ENCODE data around the gene PNPLA6. TPM values are rescaled to one million over a fixed set of nuclear protein-coding genes. Genes with fewer than 3 reads are reported as not detected.

PNPLA6 gene
- total RNA-seq, 1 donor, result 106 TPM

DNA sequence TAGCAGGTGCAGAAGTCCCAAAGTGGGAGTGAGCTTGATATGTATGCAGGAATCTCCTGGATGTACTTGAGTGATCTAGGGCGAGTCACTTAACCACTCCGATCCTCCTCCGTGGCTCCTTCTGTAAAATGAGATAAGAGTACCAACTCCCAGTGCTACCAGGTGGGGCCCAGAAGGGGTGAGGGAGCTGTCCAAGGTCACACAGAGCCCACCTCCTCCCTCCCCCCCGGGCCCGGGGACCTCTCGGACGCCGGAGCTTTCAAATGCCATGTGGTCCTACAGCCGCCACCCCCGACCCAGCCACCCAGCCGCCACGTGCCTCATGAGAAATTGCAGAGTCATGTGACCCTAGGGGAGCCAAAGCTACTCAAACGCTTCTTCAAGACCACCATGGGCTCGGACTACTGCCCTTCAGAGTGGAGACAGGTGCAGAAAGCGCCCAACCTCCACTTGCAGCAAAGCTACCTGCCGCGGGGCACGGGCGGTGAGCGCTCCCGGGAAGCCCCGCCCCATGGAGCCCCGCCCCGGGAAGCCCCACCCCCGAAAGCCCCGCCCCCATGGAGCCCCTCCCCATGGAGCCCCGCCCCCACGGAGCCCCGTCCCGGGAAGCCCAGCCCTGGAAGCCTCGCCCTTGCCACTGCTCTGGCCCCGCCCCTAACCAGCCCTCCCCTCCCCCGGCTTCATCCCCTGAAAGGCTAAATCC, 29.7 kb upstream of the PNPLA6 start:
- TF ChIP-seq, protein P1, sequence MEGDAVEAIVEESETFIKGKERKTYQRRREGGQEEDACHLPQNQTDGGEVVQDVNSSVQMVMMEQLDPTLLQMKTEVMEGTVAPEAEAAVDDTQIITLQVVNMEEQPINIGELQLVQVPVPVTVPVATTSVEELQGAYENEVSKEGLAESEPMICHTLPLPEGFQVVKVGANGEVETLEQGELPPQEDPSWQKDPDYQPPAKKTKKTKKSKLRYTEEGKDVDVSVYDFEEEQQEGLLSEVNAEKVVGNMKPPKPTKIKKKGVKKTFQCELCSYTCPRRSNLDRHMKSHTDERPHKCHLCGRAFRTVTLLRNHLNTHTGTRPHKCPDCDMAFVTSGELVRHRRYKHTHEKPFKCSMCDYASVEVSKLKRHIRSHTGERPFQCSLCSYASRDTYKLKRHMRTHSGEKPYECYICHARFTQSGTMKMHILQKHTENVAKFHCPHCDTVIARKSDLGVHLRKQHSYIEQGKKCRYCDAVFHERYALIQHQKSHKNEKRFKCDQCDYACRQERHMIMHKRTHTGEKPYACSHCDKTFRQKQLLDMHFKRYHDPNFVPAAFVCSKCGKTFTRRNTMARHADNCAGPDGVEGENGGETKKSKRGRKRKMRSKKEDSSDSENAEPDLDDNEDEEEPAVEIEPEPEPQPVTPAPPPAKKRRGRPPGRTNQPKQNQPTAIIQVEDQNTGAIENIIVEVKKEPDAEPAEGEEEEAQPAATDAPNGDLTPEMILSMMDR (IDR thresholded peaks at IDR 0.05; ENCODE audit: insufficient read depth, low read depth, low read length), result no peak
- peak overlapping the region; percentile 21 for H3K4me3 ChIP-seq (ENCODE audit: low read depth, low read length)
- DNase-seq (ENCODE audit: low read depth), result no peak

DNA sequence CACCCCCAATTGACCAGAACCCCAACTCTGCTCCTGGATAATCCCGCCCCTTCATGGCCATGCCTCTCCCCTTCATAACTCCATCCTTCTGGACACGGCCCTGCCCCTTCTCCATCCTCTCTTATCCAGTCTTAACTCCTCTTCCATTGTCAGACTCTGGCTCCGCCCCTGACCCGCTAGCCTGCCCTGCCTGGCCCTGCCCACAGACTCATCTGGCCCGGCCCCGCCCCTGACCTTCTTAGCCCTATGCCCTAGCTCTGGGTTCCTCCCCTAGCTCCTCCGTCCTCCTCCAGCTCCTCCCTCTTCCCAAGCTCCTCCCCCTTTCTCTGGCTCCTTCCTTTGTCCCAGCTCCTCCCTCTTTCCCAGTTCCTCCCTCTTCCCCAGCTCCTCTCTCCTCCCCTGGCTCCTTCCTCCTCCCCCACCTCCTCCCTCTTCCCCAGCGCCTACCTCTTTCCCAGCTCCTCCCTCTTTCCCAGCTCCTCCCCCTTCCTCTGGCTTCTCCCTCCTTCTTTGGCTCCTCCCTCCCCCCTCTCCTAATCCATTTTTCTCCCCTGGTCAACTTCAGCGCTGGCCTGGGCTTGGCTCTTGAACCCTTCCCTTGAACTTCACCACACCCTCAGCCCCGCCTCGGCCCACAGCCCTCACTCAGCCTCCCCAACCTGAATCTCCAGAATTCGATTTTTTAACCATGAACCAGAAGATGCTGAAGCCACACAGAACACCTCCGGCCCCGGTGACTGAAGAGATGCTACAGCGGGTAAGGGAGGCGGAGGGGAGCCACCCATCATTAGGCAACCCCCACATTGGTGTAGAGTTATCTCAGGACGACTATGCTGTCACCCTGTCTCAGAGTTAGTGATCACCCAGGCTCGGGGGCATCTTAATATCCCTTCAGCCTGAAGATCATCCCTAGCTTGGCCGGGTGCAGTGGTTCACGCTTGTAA, 28.9 kb upstream of the PNPLA6 start:
- no peak overlapping the region for H3K4me3 ChIP-seq (ENCODE audit: low read depth, low read length)
- DNase-seq (ENCODE audit: low read depth), result peak; percentile 90
- TF ChIP-seq, protein P1 (IDR thresholded peaks at IDR 0.05; ENCODE audit: insufficient read depth, low read depth, low read length), result no peak

DNA sequence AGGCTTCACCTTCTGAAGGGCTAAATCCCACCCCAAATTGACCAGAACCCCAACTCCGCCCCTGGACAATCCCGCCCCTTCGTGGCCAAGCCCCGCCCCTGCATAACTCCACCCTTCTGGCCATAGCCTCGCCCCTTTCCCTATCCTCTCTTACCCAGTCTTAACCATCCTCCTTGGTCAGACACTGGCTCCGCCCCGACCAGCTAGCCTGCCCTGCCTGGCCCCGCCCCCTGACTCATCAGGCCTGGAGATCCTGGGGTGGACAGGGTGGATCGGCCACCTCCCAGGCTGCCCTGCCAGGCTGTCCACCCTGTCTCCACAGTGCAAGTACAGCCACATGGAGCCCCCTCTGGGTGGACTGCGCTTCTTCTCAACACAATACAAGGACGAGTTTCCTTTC, 27.6 kb upstream of the PNPLA6 start:
- no peak overlapping the region for H3K4me3 ChIP-seq (ENCODE audit: low read depth, low read length)
- TF ChIP-seq, protein P1 (IDR thresholded peaks at IDR 0.05; ENCODE audit: insufficient read depth, low read depth, low read length), result no peak
- DNase-seq (ENCODE audit: low read depth), result peak; percentile 85

DNA sequence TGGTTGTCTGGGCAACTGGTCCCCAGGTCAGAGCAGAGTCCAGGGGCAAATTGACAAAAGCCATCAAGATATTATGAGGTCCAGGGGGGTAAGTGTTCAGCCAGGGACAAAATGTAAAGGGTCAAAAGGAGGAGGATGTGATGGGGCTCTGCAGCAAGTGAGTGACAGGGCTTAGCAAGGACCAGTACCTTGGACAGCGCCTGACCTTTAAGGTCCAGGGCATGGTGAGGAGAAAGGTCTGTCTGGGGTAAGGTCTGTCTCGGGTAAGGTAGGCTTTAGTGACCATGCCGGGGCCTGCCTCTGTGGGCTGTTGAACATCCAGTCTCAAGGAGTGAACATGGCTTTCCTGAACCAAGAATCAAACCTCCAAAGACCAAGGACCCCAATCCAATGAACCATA, 25.9 kb upstream of the PNPLA6 start:
- TF ChIP-seq, protein P1 (IDR thresholded peaks at IDR 0.05; ENCODE audit: insufficient read depth, low read depth, low read length), result no peak
- no peak overlapping the region for H3K4me3 ChIP-seq (ENCODE audit: low read depth, low read length)
- DNase-seq (ENCODE audit: low read depth), result no peak

DNA sequence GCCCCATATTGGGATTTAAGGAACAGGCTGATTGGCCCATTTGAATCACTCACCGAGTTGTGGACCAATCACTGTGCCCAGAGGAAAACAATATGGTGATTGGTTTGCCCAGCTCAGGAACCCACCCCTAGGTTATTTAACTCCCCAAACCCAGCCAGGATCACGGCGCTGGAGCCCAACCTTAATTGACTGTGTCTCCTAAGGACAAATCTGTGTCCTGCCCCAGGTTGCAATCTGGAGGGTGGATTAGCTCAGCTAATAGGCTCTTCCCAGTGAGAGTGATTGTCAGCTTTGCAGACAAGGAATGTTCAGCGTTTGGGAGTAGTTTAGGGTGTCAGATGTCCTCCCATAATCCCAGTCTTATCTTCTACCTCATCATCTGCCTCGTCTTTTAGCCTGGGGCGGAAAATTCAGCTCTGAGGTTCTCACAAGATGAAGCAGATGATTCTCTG, 23.1 kb upstream of the PNPLA6 start:
- H3K4me3 ChIP-seq (ENCODE audit: low read depth, low read length), result no peak overlapping the region
- TF ChIP-seq, protein P1 (IDR thresholded peaks at IDR 0.05; ENCODE audit: insufficient read depth, low read depth, low read length), result no peak
- peak; percentile 74 for DNase-seq (ENCODE audit: low read depth)

DNA sequence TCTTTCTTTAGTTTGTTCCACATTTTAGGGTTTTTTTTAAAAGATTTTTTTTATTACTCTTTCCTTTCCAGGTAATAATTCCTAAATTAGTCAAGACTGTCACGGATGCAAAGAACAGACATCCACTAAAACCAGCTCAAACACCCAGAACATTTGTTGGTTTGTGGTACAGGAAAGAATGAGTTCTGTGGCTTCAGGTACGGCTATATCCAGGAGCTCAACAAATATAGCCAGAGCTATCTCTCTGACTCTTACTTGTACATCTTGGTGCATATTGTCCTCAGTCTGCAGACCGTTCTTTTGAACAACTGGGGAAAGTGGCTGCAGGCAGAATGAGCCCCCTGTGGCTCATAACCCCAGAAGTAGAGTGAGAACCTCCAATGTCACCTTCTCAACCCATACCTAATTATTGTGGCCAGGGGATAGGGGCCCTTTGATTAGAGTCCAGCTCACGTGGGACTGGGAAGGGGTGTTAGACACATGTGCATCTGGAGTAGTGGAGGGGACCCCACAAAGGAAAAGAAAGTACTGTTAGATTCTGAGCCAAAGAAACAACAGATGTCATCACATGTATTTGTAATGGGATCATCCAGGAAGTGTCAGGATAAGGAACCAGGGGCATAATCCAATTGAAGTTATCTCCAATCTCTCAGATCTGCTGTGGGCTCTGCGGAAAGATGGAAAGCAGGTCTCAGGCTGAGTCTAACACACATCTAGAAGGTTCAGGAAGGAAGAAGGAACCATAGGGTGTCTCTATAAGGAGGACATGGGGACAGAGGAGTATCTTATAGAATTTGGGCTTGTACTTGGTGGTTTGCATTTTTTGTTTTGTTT, 21.5 kb upstream of the PNPLA6 start:
- no peak for DNase-seq (ENCODE audit: low read depth)
- TF ChIP-seq, protein P1 (IDR thresholded peaks at IDR 0.05; ENCODE audit: insufficient read depth, low read depth, low read length), result no peak
- no peak overlapping the region for H3K4me3 ChIP-seq (ENCODE audit: low read depth, low read length)

Data from fibroblast of villous mesenchyme (primary cell).